GM19463 (cell line): ENCODE measurements around the gene MAN1C1.
"Not testable (repeated sequence)": the region's sequence is repeated elsewhere in the genome, so short reads cannot be mapped to it uniquely, and the experiment has no call there.

Source experiments
- ATAC-seq: cut with Tn5 transposase; IDR thresholded peaks from one replicate; pipeline ENCODE4 v1.9.1; 2021; ENCODE audit warnings: mild to moderate bottlenecking, moderate library complexity; ENCODE audit not compliant: unreplicated experiment

MAN1C1 gene

GRCh38 chr1:25695771-25696311 is 79.2 kb downstream of the MAN1C1 start:
- ATAC-seq = no peak

GRCh38 chr1:25696643-25697042 is 80.1 kb downstream of the MAN1C1 start:
- not testable (repeated sequence) for ATAC-seq

DNA sequence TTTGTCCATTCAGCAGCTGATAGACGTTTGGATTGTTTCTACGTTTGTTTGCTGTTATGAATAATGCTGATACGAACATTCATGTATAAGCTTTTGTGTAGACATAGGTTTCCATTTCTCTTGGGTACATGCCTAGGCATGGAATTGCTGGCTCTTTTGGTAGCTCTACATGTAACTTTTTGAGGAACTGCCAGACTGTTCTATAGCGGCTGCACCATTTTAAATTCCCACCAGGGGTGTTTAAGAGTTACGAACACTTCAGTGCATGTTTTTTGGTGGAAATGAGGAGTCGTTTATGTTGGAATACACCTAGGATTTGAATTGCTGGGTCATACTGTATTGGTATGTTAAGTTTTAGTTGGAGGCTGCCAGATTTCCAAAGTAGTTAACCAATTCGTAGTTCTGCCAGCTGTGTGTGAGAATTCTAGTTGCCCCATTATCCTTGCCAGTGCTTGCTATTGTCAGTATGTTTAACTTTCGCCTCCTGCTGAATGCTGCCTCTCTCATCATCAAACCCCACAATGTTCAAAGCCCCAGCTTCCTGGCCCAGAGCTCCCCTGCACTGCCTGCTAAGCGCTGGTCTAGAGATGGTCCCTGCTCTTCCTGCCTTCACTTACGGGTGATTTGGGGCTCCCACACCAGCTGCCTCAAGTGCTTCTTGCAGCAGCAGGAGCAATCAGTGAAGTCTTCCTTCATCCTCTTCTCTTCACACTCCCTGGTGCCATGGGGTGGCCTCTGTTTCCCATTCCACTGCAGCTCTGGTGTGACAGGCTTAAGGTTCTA is 81.0 kb downstream of the MAN1C1 start:
- no peak for ATAC-seq

DNA sequence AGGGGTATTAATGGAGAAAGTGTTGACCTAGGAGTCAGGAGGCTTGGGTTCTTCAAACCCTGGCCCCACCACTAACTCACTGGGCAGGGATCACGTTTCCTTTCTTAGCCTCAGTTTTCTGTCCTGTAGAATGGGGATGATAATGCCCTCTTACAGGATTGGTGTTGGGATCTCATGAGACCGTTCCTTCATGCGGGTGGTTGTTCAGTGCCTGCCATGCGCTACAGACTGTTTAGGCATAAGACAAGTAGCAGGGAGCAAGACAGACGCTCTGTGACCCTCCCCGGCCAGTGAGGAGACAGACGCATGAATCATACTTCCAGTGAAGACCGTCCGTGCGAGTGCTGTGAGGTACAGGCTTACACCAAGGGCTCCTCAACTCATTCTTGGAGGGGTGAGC is 81.7 kb downstream of the MAN1C1 start:
- ATAC-seq = no peak

DNA sequence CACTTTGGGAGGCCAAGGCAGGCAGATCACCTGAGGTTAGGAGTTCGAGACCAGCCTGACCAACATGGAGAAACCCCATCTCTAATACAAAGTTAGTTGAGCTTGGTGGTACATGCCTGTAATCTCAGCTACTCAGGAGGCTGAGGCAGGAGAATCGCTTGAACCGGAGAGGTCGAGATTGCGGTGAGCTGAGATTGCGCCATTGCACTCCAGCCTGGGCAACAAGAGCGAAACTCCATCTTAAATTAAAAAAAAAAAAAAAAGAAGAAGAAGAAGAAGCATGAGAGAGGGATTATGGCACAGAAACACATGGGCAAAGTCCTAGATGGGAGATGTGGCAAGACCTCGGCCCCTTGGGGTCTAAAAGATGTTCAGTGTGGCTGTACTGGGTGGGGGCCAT is 82.5 kb downstream of the MAN1C1 start:
- ATAC-seq = not testable (repeated sequence)

- ATAC-seq = no peak
Measured at GRCh38 chr1:25699500-25700143, 83.0 kb downstream of the MAN1C1 start.

GRCh38 chr1:25700144-25700523 is 83.5 kb downstream of the MAN1C1 start:
- ATAC-seq = no peak

DNA sequence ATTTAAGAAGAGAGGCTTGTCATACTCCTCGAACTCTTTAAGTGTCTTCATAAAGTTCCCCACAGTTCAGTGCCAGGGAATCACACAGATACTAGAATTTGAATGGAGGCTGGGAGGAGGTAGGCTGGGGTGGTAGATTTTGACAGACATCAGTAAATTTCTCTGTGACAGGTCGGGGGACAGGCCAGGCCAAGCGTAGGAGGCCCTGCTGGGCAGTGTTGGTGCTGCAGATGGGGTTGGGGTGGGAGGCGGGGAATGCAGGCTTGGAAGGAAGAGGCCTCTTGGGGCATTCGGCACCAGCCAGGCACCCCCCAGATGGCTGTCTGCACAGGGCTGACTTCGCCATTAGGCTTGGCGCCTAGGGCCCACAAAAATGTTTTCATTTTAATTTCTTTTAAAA is 84.0 kb downstream of the MAN1C1 start:
- ATAC-seq = no peak

DNA sequence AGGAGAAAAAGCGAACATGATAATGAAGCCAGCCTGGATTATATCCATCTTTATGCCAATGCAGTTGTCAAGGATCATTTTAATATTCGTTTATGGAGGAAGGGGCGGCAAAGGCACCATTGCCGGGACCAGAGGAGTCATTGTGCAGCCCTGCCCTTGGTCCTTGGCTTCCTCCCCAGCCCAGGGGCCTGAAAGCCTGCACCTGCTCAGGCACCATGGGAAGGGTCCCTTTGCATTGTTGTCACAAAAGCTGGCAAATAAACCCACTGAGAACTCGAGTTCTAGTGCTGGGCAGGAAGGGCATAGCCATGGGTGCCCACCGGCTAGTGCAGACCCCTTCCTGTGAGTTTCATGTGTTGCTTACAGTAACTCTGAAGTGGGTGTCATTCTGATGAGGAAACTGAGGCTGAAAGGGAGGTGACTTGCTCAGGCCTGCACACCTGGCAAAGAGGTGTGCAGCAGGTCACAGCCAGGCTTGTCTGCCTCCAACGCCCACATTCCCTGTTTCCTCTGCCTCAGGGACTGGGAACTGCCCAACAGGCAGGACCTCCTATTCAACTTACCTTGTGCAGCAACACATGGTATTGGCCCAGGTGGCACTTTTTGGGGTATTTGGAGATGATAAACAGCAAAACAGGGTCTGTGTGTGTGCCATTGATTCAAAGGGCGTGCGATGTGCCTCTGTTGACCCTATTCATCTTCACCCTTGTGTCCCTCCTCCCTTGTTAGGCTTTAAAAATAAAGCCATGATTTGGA is 84.6 kb downstream of the MAN1C1 start:
- ATAC-seq = no peak

DNA sequence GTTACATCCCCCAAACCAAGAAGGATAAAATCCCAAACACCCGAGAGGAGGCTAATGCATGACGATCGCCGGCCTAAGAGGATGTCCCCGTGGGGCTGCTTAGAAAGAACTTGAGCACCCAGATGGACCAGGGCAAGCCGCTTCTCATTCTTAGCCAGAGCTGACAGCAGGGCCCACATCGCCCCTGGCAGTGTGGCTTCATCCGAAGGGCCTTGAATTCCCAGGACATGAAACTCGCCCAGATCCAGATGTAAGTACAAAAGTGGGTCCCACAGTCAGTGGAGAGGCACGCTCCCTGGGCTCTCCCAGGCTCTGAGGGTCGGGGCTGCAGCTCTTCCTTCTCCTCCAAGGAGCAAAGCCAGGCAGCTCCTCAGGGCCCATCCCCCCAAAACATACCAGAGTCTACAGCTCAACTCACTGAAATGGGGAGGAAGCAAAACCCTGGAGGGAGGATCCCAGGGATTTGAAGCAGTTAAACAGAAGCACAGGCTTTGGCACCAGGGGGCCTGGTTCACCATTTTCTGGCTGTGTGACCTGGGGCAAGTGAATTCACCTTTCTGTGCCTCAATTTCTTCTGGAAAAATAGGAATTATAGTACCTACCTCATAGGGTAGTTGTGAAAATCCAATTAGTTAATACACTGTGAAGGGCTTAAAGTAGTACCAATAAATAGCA is 85.6 kb downstream of the MAN1C1 start:
- ATAC-seq = no peak

DNA sequence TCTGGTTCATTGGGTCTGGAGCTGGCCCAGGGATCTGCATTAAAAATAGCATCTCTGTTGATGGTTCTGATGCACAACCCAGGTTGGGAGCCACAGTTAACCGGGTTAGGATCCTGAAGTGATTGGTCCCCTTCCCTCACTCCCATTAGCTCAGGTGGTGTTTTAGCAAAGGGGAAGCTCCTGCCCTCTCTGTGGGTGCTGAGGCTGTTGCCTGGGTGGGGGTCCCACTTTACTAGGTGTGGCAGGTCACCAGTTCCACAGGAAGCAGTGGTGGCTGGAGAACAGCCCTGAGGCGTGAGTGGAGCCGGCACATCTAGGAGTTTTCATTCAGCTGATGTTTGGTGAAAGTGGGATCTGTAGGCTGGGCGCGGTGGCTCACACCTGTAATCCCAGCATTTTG is 86.5 kb downstream of the MAN1C1 start:
- no peak for ATAC-seq

- no peak for ATAC-seq
Measured at GRCh38 chr1:25703671-25704266, 87.2 kb downstream of the MAN1C1 start.

DNA sequence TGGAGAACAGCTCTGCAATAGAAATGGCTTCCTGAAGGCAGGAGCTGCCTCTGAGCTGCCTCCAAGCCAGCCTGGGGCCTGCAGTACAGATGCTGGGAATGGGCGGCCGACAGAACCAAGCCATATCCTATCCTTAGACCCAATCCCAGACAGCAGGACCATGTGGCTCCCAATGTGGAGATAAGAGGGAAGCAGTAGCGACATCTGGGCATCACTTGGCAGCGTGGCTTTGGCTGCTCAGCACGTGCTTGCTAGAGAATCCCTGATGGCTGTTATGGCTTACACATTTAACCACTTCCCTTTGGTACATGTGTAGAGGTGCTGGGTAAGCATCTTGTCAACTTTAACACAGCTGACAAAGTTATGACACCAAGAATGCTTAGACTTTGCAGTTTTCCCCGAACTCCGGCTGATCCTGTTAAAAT is 87.7 kb downstream of the MAN1C1 start:
- no peak for ATAC-seq

DNA sequence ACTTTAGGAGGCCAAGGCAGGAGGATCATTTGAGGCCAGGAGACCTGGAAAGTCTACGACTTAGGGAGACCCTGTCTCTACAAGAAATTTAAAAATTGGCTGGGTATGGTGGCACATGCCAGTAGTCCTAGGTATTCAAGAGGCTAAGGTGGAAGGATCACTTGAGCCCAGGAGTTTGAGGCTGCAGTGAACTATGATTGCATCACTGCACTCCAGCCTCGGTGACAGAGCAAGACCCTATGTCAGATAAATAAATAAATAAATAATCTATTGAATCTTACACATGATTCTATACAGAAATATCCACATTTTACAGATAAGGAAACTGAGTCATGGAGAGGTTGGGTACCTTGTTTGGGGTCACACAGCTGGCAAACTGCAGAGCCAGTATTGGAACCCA is 89.1 kb downstream of the MAN1C1 start:
- no peak for ATAC-seq

DNA sequence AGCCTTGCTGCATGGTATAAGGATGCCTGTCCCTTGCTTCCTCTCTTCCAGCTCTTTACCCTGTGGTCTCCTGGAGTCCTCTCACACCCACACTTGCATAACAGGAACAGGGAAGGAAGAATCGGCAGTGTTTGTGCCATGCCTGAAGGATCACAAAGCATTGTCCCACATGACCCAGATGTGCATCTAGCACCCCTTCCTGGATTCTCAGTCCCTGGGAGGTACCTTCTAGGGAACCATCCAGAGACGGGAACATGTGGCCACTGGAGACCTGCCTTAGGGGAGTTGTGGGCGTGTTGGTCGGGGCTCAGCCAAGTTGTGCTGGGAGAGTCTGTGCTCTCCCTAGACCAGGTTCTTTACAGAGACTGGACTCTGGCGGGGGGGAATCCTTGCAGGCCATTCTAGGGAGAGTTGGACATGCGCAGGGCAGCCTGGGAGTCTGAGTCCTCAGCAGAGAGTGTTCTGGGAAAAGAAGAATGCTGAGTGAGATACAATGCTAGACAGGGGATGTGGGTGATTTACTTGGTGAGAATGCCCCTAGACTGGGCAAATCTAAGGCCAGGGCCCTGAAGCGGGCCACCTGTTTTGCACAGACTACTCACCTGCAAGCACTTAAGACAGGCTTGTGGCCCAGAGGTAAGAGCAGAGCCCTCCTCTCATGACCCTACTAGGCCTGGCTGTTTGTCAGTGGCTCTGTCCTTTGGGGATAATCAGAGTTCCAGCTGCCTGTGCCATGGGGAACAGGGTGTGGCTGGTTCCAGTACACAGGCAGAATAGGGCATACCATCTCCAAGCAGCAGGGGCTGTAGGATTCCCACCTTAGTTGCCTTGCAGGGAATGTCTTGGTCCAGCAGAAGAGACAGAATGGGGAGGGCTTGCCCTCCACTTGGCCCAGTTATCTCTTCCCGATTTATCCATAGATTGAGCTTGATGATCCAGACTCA is 89.8 kb downstream of the MAN1C1 start:
- no peak for ATAC-seq

- ATAC-seq = no peak
Measured at GRCh38 chr1:25707280-25708016, 90.9 kb downstream of the MAN1C1 start.

DNA sequence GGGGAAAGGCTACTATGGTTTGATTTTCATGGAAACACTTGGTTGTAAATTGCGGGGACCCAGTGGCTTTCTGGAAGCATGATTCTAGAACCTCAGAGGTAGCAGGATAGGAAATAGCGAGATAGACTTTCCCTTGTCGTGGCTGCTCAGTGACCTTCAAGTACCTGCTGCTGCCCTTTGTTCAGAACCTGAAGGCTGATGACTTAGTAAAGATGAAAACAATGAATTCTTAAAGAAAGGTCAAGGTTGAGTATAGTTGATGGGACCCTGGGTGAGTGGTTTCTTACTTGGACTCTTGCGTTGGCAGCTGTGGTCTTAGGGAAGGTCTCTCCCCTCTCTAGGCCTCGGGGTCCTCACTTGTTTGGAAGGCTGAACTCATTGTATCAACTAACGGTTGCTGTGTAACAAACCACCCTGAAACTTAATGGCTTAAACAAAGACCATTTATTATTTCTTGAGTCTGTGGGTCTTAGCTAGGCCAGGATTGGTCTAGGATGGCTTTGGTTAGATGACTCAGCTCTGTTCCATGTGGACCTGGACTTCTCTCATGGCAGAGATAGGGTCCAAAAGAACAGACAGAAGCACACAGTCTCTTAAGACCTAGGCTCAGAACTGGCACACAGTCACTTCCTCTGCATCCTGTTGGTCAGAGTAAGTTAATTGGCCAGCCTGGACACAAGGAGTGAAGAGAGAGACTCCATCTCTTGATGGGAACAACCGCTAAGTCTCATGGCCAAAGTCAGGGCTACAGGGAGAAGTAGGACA is 94.2 kb downstream of the MAN1C1 start:
- ATAC-seq = no peak
